DOHH2 (cell line): ENCODE results near the gene ZNRF1.

ENCODE experiments used
- EZH2phosphoT487 ChIP-seq: fragments of 200-600 bp; sonication (generic); IDR thresholded peaks from 2 replicates; pipeline ENCODE4 v1.6.1; 2017; ENCODE audit warnings: borderline replicate concordance, mild to moderate bottlenecking, antibody characterized with exemption, low read length, moderate library complexity, mixed read lengths
- TF ChIP-seq, protein P1 (sequence below): fragments of 200-600 bp; sonication (generic); IDR thresholded peaks from one replicate; pipeline ENCODE4 v1.5.1; 2014; ENCODE audit warnings: antibody characterized with exemption, mild to moderate bottlenecking, low read depth, low read length; ENCODE audit not compliant: poor library complexity, severe bottlenecking

DNA sequence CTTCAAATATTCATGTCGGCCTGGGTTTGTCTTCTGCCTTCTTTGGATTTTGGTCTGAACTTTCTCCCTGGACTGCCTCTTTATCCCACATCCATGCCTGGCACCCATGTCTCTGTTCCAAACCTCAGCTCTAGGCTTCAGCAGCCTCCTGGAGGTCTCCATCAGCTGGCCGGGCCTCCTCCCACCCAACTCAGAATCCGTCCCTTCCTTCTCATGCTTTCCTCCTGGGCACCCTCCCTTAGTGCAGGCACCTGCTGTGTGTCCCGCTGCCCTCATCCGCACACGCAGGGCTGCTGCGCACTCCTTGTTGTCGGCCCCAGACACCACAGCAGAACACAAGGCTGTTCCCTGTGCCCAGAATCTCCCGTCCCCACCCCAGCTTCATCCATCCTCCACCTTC lies 103.8 kb downstream of the ZNRF1 start:
- TF ChIP-seq, protein P1, sequence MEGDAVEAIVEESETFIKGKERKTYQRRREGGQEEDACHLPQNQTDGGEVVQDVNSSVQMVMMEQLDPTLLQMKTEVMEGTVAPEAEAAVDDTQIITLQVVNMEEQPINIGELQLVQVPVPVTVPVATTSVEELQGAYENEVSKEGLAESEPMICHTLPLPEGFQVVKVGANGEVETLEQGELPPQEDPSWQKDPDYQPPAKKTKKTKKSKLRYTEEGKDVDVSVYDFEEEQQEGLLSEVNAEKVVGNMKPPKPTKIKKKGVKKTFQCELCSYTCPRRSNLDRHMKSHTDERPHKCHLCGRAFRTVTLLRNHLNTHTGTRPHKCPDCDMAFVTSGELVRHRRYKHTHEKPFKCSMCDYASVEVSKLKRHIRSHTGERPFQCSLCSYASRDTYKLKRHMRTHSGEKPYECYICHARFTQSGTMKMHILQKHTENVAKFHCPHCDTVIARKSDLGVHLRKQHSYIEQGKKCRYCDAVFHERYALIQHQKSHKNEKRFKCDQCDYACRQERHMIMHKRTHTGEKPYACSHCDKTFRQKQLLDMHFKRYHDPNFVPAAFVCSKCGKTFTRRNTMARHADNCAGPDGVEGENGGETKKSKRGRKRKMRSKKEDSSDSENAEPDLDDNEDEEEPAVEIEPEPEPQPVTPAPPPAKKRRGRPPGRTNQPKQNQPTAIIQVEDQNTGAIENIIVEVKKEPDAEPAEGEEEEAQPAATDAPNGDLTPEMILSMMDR = no peak
- TF ChIP-seq EZH2phosphoT487 = no peak
